ENCODE results near the gene CRELD1. TPM values are rescaled to one million over a fixed set of nuclear protein-coding genes. Genes with fewer than 3 reads are reported as not detected.

CRELD1 gene
- total and polyA plus RNA-seq, 2 of the 4 experiments (the other 2 are of a cell fraction) = 8.6 to 25.7 TPM

GRCh38 chr3:9908286-9908685, 25.3 kb upstream of the CRELD1 start:
- dilution Hi-C loops (cut with HindIII; ENCODE audit: low sequenced_read_pairs, unreplicated experiment) (no loop called here), in situ Hi-C loops (cut with MboI; ENCODE audit: low sequenced_read_pairs) (no loop called here), intact Hi-C loops (cut with micrococcal nuclease) (no loop called here)
- ATAC-seq (ENCODE audit: low read depth) (no peak), DNase-seq (no peak)
- no peak overlapping the region for H4K91ac ChIP-seq (ENCODE audit: insufficient read depth, low read depth, low read length)
- no TSS peak for BruUV-seq (replicated peaks)
- H3K27ac ChIP-seq (ENCODE audit: insufficient read depth, low read length) = no peak overlapping the region
- H3K36me3 ChIP-seq (ENCODE audit: control insufficient read depth, insufficient read depth, low read length) = no peaks in the 10 kb centered on the region
- no peak overlapping the region for H3K4me2 ChIP-seq (ENCODE audit: low read depth, low read length)
- no peak overlapping the region for H4K5ac ChIP-seq (ENCODE audit: low read depth, low read length)
- no peaks in the 10 kb centered on the region for H3K27me3 ChIP-seq (ENCODE audit: control insufficient read depth, insufficient read depth, low read length)
- POLR2A ChIA-PET (ENCODE audit: unreplicated experiment) = no interaction called here
- H2BK120ac ChIP-seq (ENCODE audit: low read depth, low read length) = no peak overlapping the region
- H3K9me1 ChIP-seq (ENCODE audit: insufficient read depth, low read length) = peaks cover 9% of the 10 kb centered on the region
- H2BK20ac ChIP-seq (ENCODE audit: low read depth, low read length) = no peak overlapping the region
- H3K4me1 ChIP-seq (ENCODE audit: control insufficient read depth, insufficient read depth, low read length) = peaks cover 4% of the 10 kb centered on the region
- no peak overlapping the region for H3K18ac ChIP-seq (ENCODE audit: low read depth, low read length)
- no peak overlapping the region for H3K14ac ChIP-seq (replicated peaks; ENCODE audit: low read depth, low read length)
- no peak overlapping the region for H2AFZ ChIP-seq (replicated peaks; ENCODE audit: low read length, poor library complexity)
- no peak overlapping the region for H2BK5ac ChIP-seq (ENCODE audit: low read depth, low read length, poor library complexity, severe bottlenecking)
- TF ChIP-seq SMC3 (IDR thresholded peaks at IDR 0.05; ENCODE audit: low read depth, low read length) (no peak), RFX5 (IDR thresholded peaks at IDR 0.05; ENCODE audit: low read depth, low read length) (no peak), MXI1 (IDR thresholded peaks at IDR 0.05; ENCODE audit: borderline replicate concordance, low read depth, low read length) (no peak), POLR2A (IDR thresholded peaks at IDR 0.05; ENCODE audit: low read depth, low read length) (no peak), FOS (IDR thresholded peaks at IDR 0.05; ENCODE audit: low read depth, low read length) (no peak)
- TF ChIP-seq, protein P1, sequence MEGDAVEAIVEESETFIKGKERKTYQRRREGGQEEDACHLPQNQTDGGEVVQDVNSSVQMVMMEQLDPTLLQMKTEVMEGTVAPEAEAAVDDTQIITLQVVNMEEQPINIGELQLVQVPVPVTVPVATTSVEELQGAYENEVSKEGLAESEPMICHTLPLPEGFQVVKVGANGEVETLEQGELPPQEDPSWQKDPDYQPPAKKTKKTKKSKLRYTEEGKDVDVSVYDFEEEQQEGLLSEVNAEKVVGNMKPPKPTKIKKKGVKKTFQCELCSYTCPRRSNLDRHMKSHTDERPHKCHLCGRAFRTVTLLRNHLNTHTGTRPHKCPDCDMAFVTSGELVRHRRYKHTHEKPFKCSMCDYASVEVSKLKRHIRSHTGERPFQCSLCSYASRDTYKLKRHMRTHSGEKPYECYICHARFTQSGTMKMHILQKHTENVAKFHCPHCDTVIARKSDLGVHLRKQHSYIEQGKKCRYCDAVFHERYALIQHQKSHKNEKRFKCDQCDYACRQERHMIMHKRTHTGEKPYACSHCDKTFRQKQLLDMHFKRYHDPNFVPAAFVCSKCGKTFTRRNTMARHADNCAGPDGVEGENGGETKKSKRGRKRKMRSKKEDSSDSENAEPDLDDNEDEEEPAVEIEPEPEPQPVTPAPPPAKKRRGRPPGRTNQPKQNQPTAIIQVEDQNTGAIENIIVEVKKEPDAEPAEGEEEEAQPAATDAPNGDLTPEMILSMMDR (conservative IDR thresholded peaks at IDR 0.05; ENCODE audit: low read depth, low read length) = no peak
- TF ChIP-seq, protein P2, sequence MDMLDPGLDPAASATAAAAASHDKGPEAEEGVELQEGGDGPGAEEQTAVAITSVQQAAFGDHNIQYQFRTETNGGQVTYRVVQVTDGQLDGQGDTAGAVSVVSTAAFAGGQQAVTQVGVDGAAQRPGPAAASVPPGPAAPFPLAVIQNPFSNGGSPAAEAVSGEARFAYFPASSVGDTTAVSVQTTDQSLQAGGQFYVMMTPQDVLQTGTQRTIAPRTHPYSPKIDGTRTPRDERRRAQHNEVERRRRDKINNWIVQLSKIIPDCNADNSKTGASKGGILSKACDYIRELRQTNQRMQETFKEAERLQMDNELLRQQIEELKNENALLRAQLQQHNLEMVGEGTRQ (IDR thresholded peaks at IDR 0.05; ENCODE audit: low read depth, low read length) = no peak
- no peak overlapping the region for H3K9ac ChIP-seq (ENCODE audit: low read depth, low read length)
- no peak overlapping the region for H2AK5ac ChIP-seq (ENCODE audit: low read depth, low read length)
- no peak overlapping the region for H4K8ac ChIP-seq (ENCODE audit: low read depth in 2 of 2, low read length in 2 of 2)
- H3K4me3 ChIP-seq (ENCODE audit: insufficient read depth, low read depth, low read length) = no peak overlapping the region
- H3K4ac ChIP-seq (ENCODE audit: low read depth, low read length) = no peak overlapping the region
- no CpG with 5 or more reads among the region's 3 CpGs for WGBS, 2 experiments (ENCODE audit: extremely low coverage in 2 of 2, insufficient read length in 1 of 2)
- no peak overlapping the region for H2AK9ac ChIP-seq (replicated peaks; ENCODE audit: low read depth, low read length, poor library complexity)
- H4K20me1 ChIP-seq (ENCODE audit: insufficient read depth, low read length) = no peaks in the 10 kb centered on the region
- H3K9me3 ChIP-seq (ENCODE audit: control insufficient read depth, insufficient read depth, low read length) = no peaks in the 10 kb centered on the region
- no peak overlapping the region for H3K56ac ChIP-seq (ENCODE audit: extremely low read depth, insufficient read depth, low read length)
- H3K23ac ChIP-seq (ENCODE audit: low read depth, low read length) = no peak overlapping the region
- no peak overlapping the region for H2BK15ac ChIP-seq (ENCODE audit: low read depth, low read length)
- peaks cover 0 to 8% of the 10 kb centered on the region in 2 experiments; a peak in 2 of 4 replicates for H3K79me1 ChIP-seq (ENCODE audit: low read depth in 1 of 2, low read length in 2 of 2)
- CTCF ChIA-PET = no interaction called here

All from IMR-90 (cell line).